DND-41 (cell line): Measurements from ENCODE around the gene FGF11.

Experiments
- ATAC-seq: fragments of 200-7000 bp; cut with Tn5 transposase; 3 replicates; pipeline ENCODE4 v1.9.1; 2021; ENCODE audit warnings: low read depth; ENCODE audit not compliant: insufficient read depth
- DNase-seq: peaks from one replicate; pipeline ENCODE4 v3.0.0-alpha.2; 2020
- H2AFZ ChIP-seq: 2 replicates; pipeline ENCODE4 v1.6.0; 2012; ENCODE audit warnings: low read depth, low read length
- H3K27ac ChIP-seq: 2 replicates; pipeline ENCODE4 v1.5.1; 2012; ENCODE audit warnings: low read length, inconsistent platforms
- H3K27me3 ChIP-seq: fragments of 200-600 bp; sonication (generic); 2 replicates; pipeline ENCODE4 v1.6.0; 2012; ENCODE audit warnings: low read length, mild to moderate bottlenecking, inconsistent platforms; ENCODE audit not compliant: insufficient read depth, poor library complexity
- H3K36me3 ChIP-seq: 2 replicates; pipeline ENCODE4 v1.5.1; 2012; ENCODE audit warnings: low read length, inconsistent platforms; ENCODE audit not compliant: insufficient read depth
- H3K4me1 ChIP-seq: 2 replicates; pipeline ENCODE4 v1.5.1; 2012; ENCODE audit warnings: mild to moderate bottlenecking, low read length; ENCODE audit not compliant: insufficient read depth
- H3K4me2 ChIP-seq: 2 replicates; pipeline ENCODE4 v1.6.0; 2012; ENCODE audit warnings: mild to moderate bottlenecking, moderate library complexity, low read length, inconsistent platforms; ENCODE audit not compliant: insufficient read depth
- H3K4me3 ChIP-seq, 2 experiments: fragments of 200-600 bp in 1 of 2; shearing (Covaris generic) in 1 of 2; 2 replicates each; pipeline ENCODE4 v1.5.1; 2012 to 2016; ENCODE audit warnings: inconsistent platforms in 2 of 2, low read length in 2 of 2, mild to moderate bottlenecking in 2 of 2, low read depth in 1 of 2, moderate library complexity in 1 of 2
- H3K79me2 ChIP-seq: 2 replicates; pipeline ENCODE4 v1.6.0; 2012; ENCODE audit warnings: low read length, inconsistent platforms; ENCODE audit not compliant: insufficient read depth
- H3K9ac ChIP-seq: 2 replicates; pipeline ENCODE4 v1.6.0; 2012; ENCODE audit warnings: low read depth, mild to moderate bottlenecking, inconsistent platforms, low read length, moderate library complexity
- H3K9me3 ChIP-seq: 2 replicates; pipeline ENCODE4 v1.5.1; 2012; ENCODE audit warnings: low read length, moderate library complexity, mild to moderate bottlenecking, inconsistent platforms; ENCODE audit not compliant: insufficient read depth, severe bottlenecking
- H4K20me1 ChIP-seq: 2 replicates; pipeline ENCODE4 v1.6.0; 2012; ENCODE audit warnings: low read length; ENCODE audit not compliant: insufficient read depth
- EZH2 ChIP-seq: IDR thresholded peaks from 3 replicates; pipeline ENCODE4 v1.6.1; 2012; ENCODE audit warnings: borderline replicate concordance, low read depth, mild to moderate bottlenecking, moderate library complexity, low read length, inconsistent platforms; ENCODE audit not compliant: severe bottlenecking
- TF ChIP-seq, protein P1 (sequence below): IDR thresholded peaks from 2 replicates; pipeline ENCODE4 v1.5.1; 2012; ENCODE audit warnings: borderline replicate concordance, low read length, moderate library complexity, mild to moderate bottlenecking; ENCODE audit not compliant: poor library complexity, severe bottlenecking; ENCODE audit errors: extremely low read depth

FGF11 gene

DNA sequence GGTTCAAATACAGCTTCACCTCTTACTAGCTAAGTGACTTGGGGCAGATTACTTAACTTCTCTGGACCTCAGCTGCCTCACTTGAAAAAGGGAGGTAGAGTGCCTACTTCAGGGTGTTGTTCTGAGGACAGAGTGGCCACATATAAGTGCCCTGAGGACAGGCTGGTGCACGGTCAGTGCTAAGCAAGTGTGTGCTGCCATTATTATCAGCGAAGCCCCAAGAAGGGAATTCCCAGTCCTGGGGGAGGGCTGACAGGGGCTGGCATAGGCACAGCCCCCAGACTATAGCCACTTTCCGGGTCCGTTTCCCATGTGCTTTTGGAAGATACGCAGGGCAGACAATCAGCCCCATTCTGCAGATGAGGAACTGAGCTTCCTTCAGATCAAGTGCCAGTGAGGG, 37.6 kb downstream of the FGF11 start:
- peaks cover 32% of the 10 kb centered on the region for H4K20me1 ChIP-seq
- no peaks in the 10 kb centered on the region for H3K9me3 ChIP-seq
- peak overlapping the region; percentile 88; the same call in 1 of the 2 replicates for H3K4me2 ChIP-seq
- H3K27ac ChIP-seq: no peak overlapping the region
- H3K79me2 ChIP-seq: peaks cover 76% of the 10 kb centered on the region
- H3K36me3 ChIP-seq: peaks cover 3% of the 10 kb centered on the region
- peaks cover 29% of the 10 kb centered on the region for H3K4me1 ChIP-seq
- TF ChIP-seq EZH2: no peak
- TF ChIP-seq, protein P1, sequence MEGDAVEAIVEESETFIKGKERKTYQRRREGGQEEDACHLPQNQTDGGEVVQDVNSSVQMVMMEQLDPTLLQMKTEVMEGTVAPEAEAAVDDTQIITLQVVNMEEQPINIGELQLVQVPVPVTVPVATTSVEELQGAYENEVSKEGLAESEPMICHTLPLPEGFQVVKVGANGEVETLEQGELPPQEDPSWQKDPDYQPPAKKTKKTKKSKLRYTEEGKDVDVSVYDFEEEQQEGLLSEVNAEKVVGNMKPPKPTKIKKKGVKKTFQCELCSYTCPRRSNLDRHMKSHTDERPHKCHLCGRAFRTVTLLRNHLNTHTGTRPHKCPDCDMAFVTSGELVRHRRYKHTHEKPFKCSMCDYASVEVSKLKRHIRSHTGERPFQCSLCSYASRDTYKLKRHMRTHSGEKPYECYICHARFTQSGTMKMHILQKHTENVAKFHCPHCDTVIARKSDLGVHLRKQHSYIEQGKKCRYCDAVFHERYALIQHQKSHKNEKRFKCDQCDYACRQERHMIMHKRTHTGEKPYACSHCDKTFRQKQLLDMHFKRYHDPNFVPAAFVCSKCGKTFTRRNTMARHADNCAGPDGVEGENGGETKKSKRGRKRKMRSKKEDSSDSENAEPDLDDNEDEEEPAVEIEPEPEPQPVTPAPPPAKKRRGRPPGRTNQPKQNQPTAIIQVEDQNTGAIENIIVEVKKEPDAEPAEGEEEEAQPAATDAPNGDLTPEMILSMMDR: no peak
- ATAC-seq (no peak), DNase-seq (no peak)
- H2AFZ ChIP-seq: no peak overlapping the region
- H3K9ac ChIP-seq: no peak overlapping the region; the same call in 1 of the 2 replicates
- no peaks in the 10 kb centered on the region for H3K27me3 ChIP-seq
- H3K4me3 ChIP-seq: no peak overlapping the region

DNA sequence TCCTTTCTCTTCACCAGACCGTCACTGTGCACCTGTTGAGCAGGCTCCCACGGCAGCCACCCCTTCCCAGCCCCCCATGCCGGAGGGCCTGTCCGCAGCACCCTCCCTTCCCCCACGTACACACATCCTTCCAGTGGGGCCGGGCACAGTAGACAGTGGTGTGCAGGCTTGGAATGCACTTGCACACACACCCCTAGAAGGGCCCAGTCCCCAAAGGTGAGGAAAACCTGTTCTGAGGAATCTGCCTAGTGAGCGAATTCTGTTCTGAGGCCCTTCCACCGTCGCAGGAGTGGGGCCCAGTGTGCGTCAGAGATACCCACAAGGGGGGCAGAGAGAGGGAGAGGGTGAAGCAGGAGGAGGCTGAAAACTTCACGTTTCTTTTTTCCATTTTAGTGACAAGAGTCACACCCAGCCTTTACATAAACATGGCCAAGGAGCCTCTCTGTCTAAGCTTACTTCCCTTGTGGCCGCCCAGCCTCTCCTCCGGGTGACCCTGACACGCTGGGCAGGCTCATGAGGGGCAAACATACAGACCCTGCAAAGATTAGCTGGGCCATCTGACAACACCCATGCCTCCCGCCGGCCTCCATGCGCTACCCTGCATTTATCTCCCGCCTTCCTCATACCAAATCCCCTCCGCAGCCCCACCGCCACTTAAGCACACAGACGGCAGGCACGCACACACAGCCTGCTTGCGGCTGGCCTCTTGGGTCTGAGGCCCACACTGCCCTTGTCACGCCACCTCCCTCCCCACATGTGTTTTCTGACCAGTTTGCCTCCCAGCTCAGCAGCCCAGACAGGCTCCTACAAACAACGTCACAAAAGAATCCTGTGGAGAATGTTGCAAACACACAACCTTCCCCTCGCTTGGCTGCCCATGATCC, 38.3 kb downstream of the FGF11 start:
- ATAC-seq (no peak), DNase-seq (no peak)
- no peaks in the 10 kb centered on the region for H3K27me3 ChIP-seq
- peak overlapping the region; percentile 88 for H3K4me2 ChIP-seq
- H3K79me2 ChIP-seq: peaks cover 71% of the 10 kb centered on the region
- peaks cover 32% of the 10 kb centered on the region for H4K20me1 ChIP-seq
- TF ChIP-seq, protein P1: no peak
- TF ChIP-seq EZH2: no peak
- 0 out of 2 replicates have a peak overlapping the region, but pooled peaks have one; percentile 7 for H3K27ac ChIP-seq
- H3K36me3 ChIP-seq: peaks cover 3% of the 10 kb centered on the region
- H3K4me3 ChIP-seq: peak overlapping the region in 1 of 2 experiments; percentile 65; a peak in 2 of 4 replicates
- peak overlapping the region; percentile 98; the same call in 1 of the 2 replicates for H3K9ac ChIP-seq
- H2AFZ ChIP-seq: no peak overlapping the region
- peaks cover 32% of the 10 kb centered on the region for H3K4me1 ChIP-seq
- no peaks in the 10 kb centered on the region for H3K9me3 ChIP-seq

DNA sequence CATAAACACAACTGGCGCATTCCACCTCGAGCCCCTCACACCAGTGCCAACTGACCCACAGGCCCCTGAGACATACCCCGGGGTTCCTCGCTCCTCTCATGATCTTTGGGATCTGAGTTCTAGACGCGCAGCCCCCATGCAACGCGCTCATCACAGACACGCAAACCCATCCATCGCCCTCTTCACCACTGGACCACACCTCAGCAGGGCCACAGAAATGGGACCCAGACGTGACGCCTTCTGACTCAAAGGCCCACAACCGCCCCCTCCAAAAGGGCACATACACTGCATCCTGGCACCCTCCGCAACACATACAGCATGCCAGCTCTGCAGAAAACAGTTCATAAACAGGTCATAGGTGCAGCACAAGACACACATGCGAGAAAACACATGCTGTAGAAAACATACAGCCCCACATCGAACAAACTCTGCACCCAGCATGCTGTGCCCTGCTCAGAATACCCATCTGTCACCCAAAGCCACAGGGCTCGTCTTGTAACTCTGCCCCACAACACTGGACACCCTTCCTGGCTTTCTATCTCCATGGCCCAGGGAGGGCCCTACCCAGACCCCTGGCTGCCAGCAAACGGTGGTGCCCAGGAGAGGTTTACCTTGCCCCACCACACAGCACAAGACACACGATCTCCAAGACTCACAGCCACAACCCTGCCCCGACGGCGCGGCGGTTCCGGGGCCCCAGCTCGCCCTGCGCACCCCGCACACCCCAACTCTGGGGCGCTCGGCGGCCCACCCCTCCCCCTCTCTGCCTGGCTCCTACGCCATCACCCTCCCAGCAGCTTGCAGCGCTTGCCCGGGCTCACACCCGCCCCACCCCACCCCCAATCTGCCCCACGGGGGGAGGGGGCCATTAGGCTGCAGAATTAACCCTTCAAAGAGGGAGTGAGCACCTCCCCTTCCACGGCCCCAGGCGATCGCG, 39.2 kb downstream of the FGF11 start:
- Histone ChIP-seq H3K4me2 (peak overlapping the region; percentile 88), H4K20me1 (peaks cover 32% of the 10 kb centered on the region), H3K27me3 (no peaks in the 10 kb centered on the region), H3K4me3 (peak overlapping the region; percentile 65 to 77), H3K27ac (peak overlapping the region; percentile 81), H3K4me1 (peaks cover 40% of the 10 kb centered on the region), H3K36me3 (peaks cover 3% of the 10 kb centered on the region), H3K9ac (peak overlapping the region; percentile 98), H3K9me3 (no peaks in the 10 kb centered on the region), H2AFZ (peak overlapping the region; percentile 69), H3K79me2 (peaks cover 69% of the 10 kb centered on the region)
- peak; percentile 64 for DNase-seq
- no peak for TF ChIP-seq EZH2
- TF ChIP-seq, protein P1: no peak
- peak; percentile 28 for ATAC-seq
